Activated gamma-delta T cell (primary cell): ENCODE data around the gene ERBB3.
"Not testable (repeated sequence)": the region's sequence is repeated elsewhere in the genome, so short reads cannot be mapped to it uniquely, and the experiment has no call there.

Experiments
- DNase-seq: peaks from one replicate; lab custom pipeline; 2025; lab: John Stamatoyannopoulos, UW
- total RNA-seq, 2 donors: gene quantifications; one replicate each; lab custom pipeline; 2026; lab: John Stamatoyannopoulos, UW

ERBB3 gene
- total RNA-seq = 13.1 to 49.2 reads per million in 2 donors

- DNase-seq = peak; percentile 50
These were observed at the start of gene ERBB3 for GRCh38 chr12:56079723-56080555. Gene ERBB3 (plus strand): TSS chr12:56080165. CDS start chr12:56080301, 136 bp downstream.

GRCh38 chr12:56031987-56032386 is 48.0 kb upstream of the ERBB3 start:
- no peak for DNase-seq

- DNase-seq = no peak
These were observed 45.2 kb upstream of the ERBB3 start for GRCh38 chr12:56034586-56035332.

- no peak for DNase-seq
These were observed 42.8 kb upstream of the ERBB3 start for GRCh38 chr12:56037161-56037560.

- no peak for DNase-seq
These were observed 41.8 kb upstream of the ERBB3 start for GRCh38 chr12:56038022-56038655.

- no peak for DNase-seq
These were observed 39.8 kb upstream of the ERBB3 start for GRCh38 chr12:56040151-56040550.

- DNase-seq = no peak
These were observed 38.9 kb upstream of the ERBB3 start for GRCh38 chr12:56040963-56041551.

GRCh38 chr12:56041552-56042429 is 38.2 kb upstream of the ERBB3 start, which contains the start of gene RPS26:
Gene RPS26 (plus strand): TSS chr12:56041918. CDS start chr12:56042167, 249 bp downstream.
- peak; percentile 85 for DNase-seq

- not testable (repeated sequence) for DNase-seq
These were observed 37.5 kb upstream of the ERBB3 start for GRCh38 chr12:56042430-56042813.

- DNase-seq = no peak
These were observed 37.1 kb upstream of the ERBB3 start for GRCh38 chr12:56042843-56043242.

GRCh38 chr12:56046027-56046780 is 33.8 kb upstream of the ERBB3 start:
- DNase-seq = no peak

GRCh38 chr12:56053407-56053893 is 26.5 kb upstream of the ERBB3 start:
- no peak for DNase-seq

- DNase-seq = not testable (repeated sequence)
These were observed 20.0 kb upstream of the ERBB3 start for GRCh38 chr12:56059964-56060363.

- DNase-seq = no peak
These were observed 18.0 kb upstream of the ERBB3 start for GRCh38 chr12:56061982-56062381.

GRCh38 chr12:56062996-56063395 is 17.0 kb upstream of the ERBB3 start:
- DNase-seq = no peak

- no peak for DNase-seq
These were observed 8.3 kb upstream of the ERBB3 start for GRCh38 chr12:56071648-56072047.

GRCh38 chr12:56074396-56074795 is 5.6 kb upstream of the ERBB3 start:
- no peak for DNase-seq

- DNase-seq = not testable (repeated sequence)
These were observed 2.0 kb upstream of the ERBB3 start for GRCh38 chr12:56077966-56078365.

GRCh38 chr12:56078427-56078826 is 1.5 kb upstream of the ERBB3 start:
- DNase-seq = no peak
